LNCAP (cell line): ENCODE measurements around the gene EHMT1.

ENCODE experiments used
- CTCF ChIP-seq: fragments of 450-650 bp; IDR thresholded peaks from 2 replicates; pipeline ENCODE4 v1.5.1; 2017; ENCODE audit warnings: mild to moderate bottlenecking

Gene EHMT1

DNA sequence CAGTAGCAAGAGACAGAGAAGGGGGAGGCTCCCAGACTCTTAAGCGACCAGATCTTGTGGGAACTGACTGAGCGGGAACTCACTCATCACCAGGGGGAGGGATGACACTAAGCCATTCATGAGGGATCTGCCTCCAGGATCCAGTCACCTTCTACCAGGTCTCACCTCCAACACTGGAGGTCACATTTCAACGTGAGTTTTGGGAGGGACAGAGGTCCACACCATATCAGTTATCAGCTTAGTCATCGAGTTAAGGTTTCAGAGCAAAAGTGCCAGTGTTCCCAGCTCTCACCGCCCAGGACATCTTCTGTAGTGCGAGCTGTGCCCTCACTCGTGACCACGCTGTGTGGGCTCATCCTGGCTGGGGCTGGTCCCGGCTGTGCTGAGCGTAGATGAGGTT is 160.1 kb downstream of the EHMT1 start:
- TF ChIP-seq CTCF, result no peak

DNA sequence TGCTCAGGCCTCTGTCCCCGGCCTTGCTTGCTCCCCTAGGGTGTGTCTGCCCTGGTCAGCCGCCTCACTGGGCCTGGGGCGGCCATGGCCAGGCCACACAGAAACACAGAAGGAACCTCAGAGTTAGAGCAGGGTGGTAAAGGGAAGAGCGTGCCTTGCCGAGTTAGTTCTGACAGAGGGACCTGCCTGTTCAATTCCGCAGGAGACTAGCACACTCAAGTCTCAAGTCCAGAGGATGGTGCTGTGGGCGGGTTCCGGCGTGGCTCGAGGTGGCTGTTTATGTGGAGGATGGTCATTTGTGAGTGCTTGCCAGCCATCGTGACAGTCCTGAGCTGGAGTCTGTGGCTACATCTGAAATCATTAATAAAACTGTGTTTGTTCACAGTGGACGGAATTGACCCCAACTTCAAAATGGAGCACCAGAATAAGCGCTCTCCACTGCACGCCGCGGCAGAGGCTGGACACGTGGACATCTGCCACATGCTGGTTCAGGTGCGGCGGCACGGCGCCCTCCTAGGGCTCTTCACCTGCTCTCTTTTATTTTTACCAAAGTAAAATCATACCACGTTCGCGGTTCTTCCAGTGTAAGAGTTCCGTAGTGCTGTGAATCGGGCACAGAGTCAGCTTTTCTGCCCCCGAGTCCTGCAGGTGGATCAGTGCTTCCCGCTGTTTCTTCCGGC is 163.2 kb downstream of the EHMT1 start:
- no peak for TF ChIP-seq CTCF

GRCh38 chr9:137783521-137783920 is 164.7 kb downstream of the EHMT1 start:
- TF ChIP-seq CTCF, result no peak

DNA sequence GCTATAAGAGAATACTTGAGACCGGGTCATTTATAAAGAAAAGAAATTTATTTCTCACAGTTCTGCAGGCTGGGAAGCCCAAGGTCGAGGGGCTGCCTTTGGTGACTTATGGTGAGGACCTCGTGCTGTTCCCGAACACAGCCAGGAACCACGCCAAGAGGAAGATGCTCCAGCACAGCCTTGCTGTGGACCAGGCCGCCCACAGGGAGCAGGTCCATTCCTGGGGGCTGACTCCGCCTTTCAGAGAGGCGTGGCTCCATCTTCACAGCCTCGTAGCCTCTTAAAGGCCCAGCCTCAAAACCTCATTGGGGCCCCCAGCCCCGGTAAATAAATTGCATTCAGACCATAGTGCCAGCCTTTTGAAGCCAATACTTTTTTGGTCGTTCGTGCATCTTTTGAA is 165.2 kb downstream of the EHMT1 start:
- no peak for TF ChIP-seq CTCF

DNA sequence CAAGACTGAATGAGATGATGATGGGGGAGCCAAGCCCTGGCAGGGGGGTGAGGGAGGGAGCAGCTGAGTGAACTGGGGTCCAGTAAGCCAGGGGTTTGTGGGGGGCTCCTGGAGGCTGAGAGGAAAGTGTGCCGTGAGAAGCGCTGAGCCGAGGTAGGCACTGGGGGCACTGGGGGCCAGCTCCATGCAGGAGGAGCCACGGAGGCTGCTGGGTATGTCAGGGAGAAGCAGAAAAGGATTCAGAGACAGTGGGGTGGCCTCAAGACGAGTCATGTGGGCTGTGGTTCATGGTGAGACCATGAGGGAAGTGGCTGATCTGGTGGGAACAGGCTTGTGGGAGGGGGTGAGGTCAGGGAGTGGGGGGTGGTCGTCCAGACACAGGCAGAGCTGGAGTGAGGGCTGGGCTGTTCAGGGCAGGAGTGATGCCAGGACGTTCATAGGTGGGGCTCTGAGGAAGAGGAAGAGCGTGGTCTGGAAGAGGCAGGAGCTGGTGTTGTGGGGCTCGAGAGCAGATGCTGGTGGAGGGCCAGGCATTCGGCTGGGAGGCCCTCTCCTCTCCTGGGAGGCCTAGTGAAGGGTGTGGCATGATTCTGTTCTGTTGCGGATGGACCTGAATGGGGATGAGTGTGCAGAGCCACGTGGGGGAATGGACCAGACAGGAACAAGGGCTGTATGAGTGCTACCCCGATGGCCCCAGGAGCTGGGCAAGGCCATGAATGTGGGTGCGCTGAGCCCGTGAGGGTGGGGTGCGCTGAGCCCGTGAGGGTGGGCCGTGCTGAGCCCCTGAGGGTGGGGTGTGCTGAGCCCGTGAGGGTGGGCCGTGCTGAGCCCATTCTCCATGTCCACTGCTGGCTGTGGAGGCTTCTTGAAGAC is 166.1 kb downstream of the EHMT1 start:
- no peak for TF ChIP-seq CTCF

DNA sequence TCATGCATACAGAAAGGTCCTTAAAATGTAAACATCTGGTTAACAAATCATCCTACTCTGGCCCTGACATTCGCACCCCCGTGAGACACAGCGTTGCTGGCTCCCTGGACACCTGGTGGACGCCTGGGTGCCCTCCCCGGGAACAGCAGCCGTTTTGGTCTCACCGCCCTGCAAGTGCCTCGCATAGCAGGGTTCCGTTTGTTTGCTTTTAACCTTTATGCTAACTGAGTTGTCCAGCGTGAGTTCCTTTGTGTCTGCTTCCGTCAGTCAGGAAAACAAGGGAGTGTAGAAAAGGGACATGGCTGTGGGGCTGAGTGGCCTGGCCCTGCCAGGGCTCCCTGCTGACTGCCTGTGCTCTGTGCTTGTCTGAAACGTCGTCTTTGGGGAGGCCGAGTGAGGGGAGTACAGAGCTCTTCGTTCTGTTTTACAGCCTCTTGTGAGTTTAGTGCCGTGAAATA is 166.9 kb downstream of the EHMT1 start:
- no peak; the same call in 1 of the 2 replicates for TF ChIP-seq CTCF

DNA sequence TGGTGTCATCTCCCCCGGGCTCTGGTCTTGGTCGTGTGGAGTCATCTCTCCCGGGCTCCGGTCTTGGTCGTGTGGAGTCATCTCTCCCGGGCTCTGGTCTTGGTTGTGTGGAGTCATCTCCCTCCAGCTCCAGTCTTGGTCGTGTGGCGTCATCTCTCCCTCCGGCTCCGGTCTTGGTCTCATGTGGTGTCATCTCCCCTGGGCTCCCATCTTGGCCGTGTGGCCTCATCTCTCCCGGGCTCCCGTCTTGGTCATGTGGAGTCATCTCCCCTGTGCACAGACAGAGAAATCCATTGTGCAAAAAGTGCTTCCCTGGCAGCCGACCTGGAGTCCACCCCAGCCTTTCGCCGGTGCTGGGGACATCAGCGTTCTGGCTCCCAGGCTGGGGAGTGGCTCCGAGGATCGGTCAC is 167.7 kb downstream of the EHMT1 start:
- no peak for TF ChIP-seq CTCF
